ENCODE results near the gene IFNGR1.

Gene IFNGR1

GRCh38 chr6:137235686-137236085 lies 16.5 kb upstream of the IFNGR1 start:
- no peak for TF ChIP-seq CTCF (IDR thresholded peaks at IDR 0.05; ENCODE audit: low read depth, low read length)
- no peak overlapping the region for H3K4me3 ChIP-seq (ENCODE audit: low read depth, low read length)

- no peak for TF ChIP-seq CTCF (IDR thresholded peaks at IDR 0.05; ENCODE audit: low read depth, low read length)
- H3K4me3 ChIP-seq (ENCODE audit: low read depth, low read length), result no peak overlapping the region
Observed at GRCh38 chr6:137233911-137234863, 15.0 kb upstream of the IFNGR1 start.

- no peak overlapping the region for H3K4me3 ChIP-seq (ENCODE audit: low read depth, low read length)
- TF ChIP-seq CTCF (IDR thresholded peaks at IDR 0.05; ENCODE audit: low read depth, low read length), result no peak
Observed at GRCh38 chr6:137231895-137232294, 12.7 kb upstream of the IFNGR1 start.

GRCh38 chr6:137230956-137231555 lies 11.9 kb upstream of the IFNGR1 start:
- TF ChIP-seq CTCF (IDR thresholded peaks at IDR 0.05; ENCODE audit: low read depth, low read length), result no peak
- H3K4me3 ChIP-seq (ENCODE audit: low read depth, low read length), result no peak overlapping the region

- TF ChIP-seq CTCF (IDR thresholded peaks at IDR 0.05; ENCODE audit: low read depth, low read length), result no peak
- no peak overlapping the region for H3K4me3 ChIP-seq (ENCODE audit: low read depth, low read length)
Observed at GRCh38 chr6:137230547-137230946, 11.4 kb upstream of the IFNGR1 start.

- no peak for TF ChIP-seq CTCF (IDR thresholded peaks at IDR 0.05; ENCODE audit: low read depth, low read length)
- H3K4me3 ChIP-seq (ENCODE audit: low read depth, low read length), result no peak overlapping the region
Observed at GRCh38 chr6:137229075-137229759, 10.0 kb upstream of the IFNGR1 start.
